HEK293 (cell line): ENCODE results near the gene KIF21B.

Experiments
- CTCF ChIA-PET: fragments of 350-600 bp; formaldehyde crosslinking; extraction: SDS; loops from one replicate; lab custom pipeline; 2021; ENCODE audit warnings: antibody characterized with exemption; lab: Yijun Ruan, JAX
- POLR2A ChIA-PET: fragments of 300-600 bp; formaldehyde crosslinking; extraction: SDS; loops from one replicate; lab custom pipeline; 2020; ENCODE audit warnings: antibody characterized with exemption, inconsistent platforms; lab: Yijun Ruan, JAX
- H3K27ac ChIP-seq: fragments of 200-500 bp; sonication (Bioruptor generic); 2 replicates; pipeline ENCODE4 v1.5.1; 2014; ENCODE audit warnings: low read depth, low read length, control low read depth, inconsistent platforms; ENCODE audit errors: extremely low read depth
- H3K36me3 ChIP-seq, 2 experiments: fragments of 200-500 bp in 1 of 2; sonication (Bioruptor generic) in 1 of 2; 1 replicate in 1 of 2; 2 replicates in 1 of 2; pipeline ENCODE4 v1.5.1; 2014 to 2017; ENCODE audit warnings: inconsistent platforms in 2 of 2, low read length in 2 of 2; ENCODE audit not compliant: control insufficient read depth in 2 of 2, insufficient read depth in 1 of 2
- H3K4me1 ChIP-seq: fragments of 200-500 bp; sonication (Bioruptor generic); 2 replicates; pipeline ENCODE4 v1.5.1; 2014; ENCODE audit warnings: mild to moderate bottlenecking, low read length, inconsistent platforms; ENCODE audit not compliant: control insufficient read depth, insufficient read depth
- H3K4me3 ChIP-seq: 2 replicates; pipeline ENCODE4 v1.5.1; 2011; ENCODE audit warnings: low read depth, mild to moderate bottlenecking, control low read depth, low read length, moderate library complexity
- H3K9me3 ChIP-seq: fragments of 200-500 bp; sonication (Bioruptor generic); 2 replicates; pipeline ENCODE4 v1.5.1; 2014; ENCODE audit warnings: low read depth, low read length, inconsistent platforms; ENCODE audit not compliant: control insufficient read depth, insufficient read depth
- EGR2 ChIP-seq: fragments of 450-650 bp; formaldehyde crosslinking; IDR thresholded peaks from 2 replicates; pipeline ENCODE4 v1.5.1; 2016; ENCODE audit warnings: low read depth, missing biosample characterization, missing genetic modification characterization
- MEIS1 ChIP-seq: sonication (generic); formaldehyde crosslinking; IDR thresholded peaks from 2 replicates; pipeline ENCODE4 v1.8.1; 2022; ENCODE audit warnings: missing genetic modification reagents, mild to moderate bottlenecking, borderline replicate concordance
- PATZ1 ChIP-seq: fragments of 450-650 bp; formaldehyde crosslinking; IDR thresholded peaks from 2 replicates; pipeline ENCODE4 v1.5.1; 2016; ENCODE audit warnings: missing biosample characterization, missing genetic modification characterization
- ZBTB48 ChIP-seq: fragments of 450-650 bp; formaldehyde crosslinking; IDR thresholded peaks from 2 replicates; pipeline ENCODE4 v1.5.1; 2016; ENCODE audit warnings: missing biosample characterization, missing genetic modification characterization
- ZFHX2 ChIP-seq: fragments of 450-650 bp; formaldehyde crosslinking; conservative IDR thresholded peaks from 2 replicates; pipeline ENCODE4 v1.5.1; 2016; ENCODE audit warnings: missing biosample characterization, missing genetic modification characterization
- ZNF148 ChIP-seq: fragments of 450-650 bp; formaldehyde crosslinking; IDR thresholded peaks from 2 replicates; pipeline ENCODE4 v1.5.0; 2017; ENCODE audit warnings: missing biosample characterization, missing genetic modification characterization, borderline replicate concordance
- ZNF16 ChIP-seq: fragments of 450-650 bp; formaldehyde crosslinking; IDR thresholded peaks from 2 replicates; pipeline ENCODE4 v1.5.1; 2016; ENCODE audit warnings: low read depth, missing biosample characterization, missing genetic modification characterization
- ZNF280C ChIP-seq: fragments of 450-650 bp; formaldehyde crosslinking; IDR thresholded peaks from 2 replicates; pipeline ENCODE4 v1.5.1; 2016; ENCODE audit warnings: missing biosample characterization, missing genetic modification characterization
- ZNF335 ChIP-seq: fragments of 450-650 bp; formaldehyde crosslinking; conservative IDR thresholded peaks from 2 replicates; pipeline ENCODE4 v1.5.1; 2016; ENCODE audit warnings: missing biosample characterization, missing genetic modification characterization
- ZNF561 ChIP-seq: fragments of 450-650 bp; IDR thresholded peaks from 2 replicates; pipeline ENCODE4 v1.5.1; 2018; ENCODE audit warnings: missing biosample characterization, missing genetic modification characterization, borderline replicate concordance
- ZNF624 ChIP-seq: fragments of 450-650 bp; formaldehyde crosslinking; IDR thresholded peaks from 2 replicates; pipeline ENCODE4 v1.5.1; 2017; ENCODE audit warnings: missing biosample characterization, missing genetic modification characterization
- ZNF629 ChIP-seq: fragments of 450-650 bp; formaldehyde crosslinking; IDR thresholded peaks from 2 replicates; pipeline ENCODE4 v1.5.1; 2017; ENCODE audit warnings: missing biosample characterization, missing genetic modification characterization
- ZNF654 ChIP-seq: fragments of 450-650 bp; formaldehyde crosslinking; IDR thresholded peaks from 2 replicates; pipeline ENCODE4 v1.5.1; 2016; ENCODE audit warnings: low read depth, missing biosample characterization, missing genetic modification characterization
- ZNF660 ChIP-seq: fragments of 450-650 bp; IDR thresholded peaks from 2 replicates; pipeline ENCODE4 v1.5.1; 2018; ENCODE audit warnings: missing biosample characterization, mild to moderate bottlenecking, missing genetic modification characterization
- ZSCAN30 ChIP-seq: fragments of 450-650 bp; IDR thresholded peaks from 2 replicates; pipeline ENCODE4 v1.5.1; 2018; ENCODE audit warnings: missing biosample characterization, mild to moderate bottlenecking, missing genetic modification characterization, moderate library complexity
- TF ChIP-seq, protein P1 (sequence below): fragments of 450-650 bp; formaldehyde crosslinking; IDR thresholded peaks from 2 replicates; pipeline ENCODE4 v1.5.1; 2016; ENCODE audit warnings: missing biosample characterization, missing genetic modification characterization

Gene KIF21B

DNA sequence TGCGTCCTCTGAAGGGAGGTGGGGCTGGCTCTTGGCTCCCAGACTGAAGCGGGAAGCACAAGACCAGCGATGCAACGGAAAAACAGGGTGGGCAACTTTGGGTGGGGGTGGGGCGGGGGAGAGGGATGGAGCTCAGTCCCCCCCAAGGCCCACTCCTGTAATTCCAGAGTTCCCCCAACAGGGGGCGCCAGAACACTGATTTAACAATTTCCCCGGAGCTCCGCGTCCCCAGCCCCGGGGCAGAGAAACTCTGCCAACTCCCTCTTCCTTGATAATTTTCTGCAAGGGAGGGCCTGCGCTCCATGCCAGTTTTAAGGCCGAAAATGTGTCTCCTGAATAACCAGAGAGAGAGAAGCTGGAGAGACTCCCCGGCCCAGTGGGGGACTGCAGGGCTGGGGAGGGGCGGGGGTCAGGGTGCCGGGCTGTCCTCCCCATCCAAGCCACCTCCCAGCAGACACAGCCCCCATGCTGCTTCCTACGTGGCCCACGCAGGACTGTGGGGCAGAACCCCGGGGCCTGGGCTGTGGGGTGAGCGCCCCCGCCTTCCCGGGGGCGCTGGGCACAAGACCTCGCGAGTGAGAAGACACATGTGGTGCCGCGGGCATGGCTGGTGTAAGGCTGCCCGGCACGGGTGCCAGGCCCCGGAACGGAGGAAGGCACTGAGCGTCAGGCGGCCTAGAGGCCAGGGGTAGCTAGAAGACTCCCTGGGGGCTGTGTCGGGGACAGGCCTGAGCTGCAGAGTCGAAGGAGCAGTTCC is 51.4 kb downstream of the KIF21B start:
- no peaks in the 10 kb centered on the region for H3K4me1 ChIP-seq
- CTCF ChIA-PET = interaction anchor here (0.5 to 7.4 kb wide), 53 partner anchors 8 to 403 kb away, joined by 3 to 108 read pairs (median 5); no protein-coding TSS in a partner anchor
- no peaks in the 10 kb centered on the region for H3K36me3 ChIP-seq
- POLR2A ChIA-PET = interaction anchor here (0.6 to 1.5 kb wide), 3 partner anchors 142 to 162 kb away, joined by 3 to 7 read pairs (median 4); no protein-coding TSS in a partner anchor
- TF ChIP-seq ZNF335 (tag by site-specific recombination) (0 out of 2 replicates have a peak, but pooled peaks have one; percentile 20), ZNF16 (tag by site-specific recombination) (no peak), PATZ1 (0 out of 2 replicates have a peak, but pooled peaks have one; percentile 31), ZFHX2 (peak; percentile 67), ZNF148 (tag by site-specific recombination) (no peak), MEIS1 (CRISPR knock-in tag) (no peak), ZNF280C (tag by site-specific recombination) (no peak), ZBTB48 (tag by site-specific recombination) (no peak), ZNF561 (peak; percentile 94), ZNF629 (no peak), ZNF624 (tag by site-specific recombination) (no peak), ZNF654 (tag by site-specific recombination) (peak; percentile 68), ZSCAN30 (peak; percentile 68; the same call in 1 of the 2 replicates), EGR2 (tag by site-specific recombination) (peak; percentile 35; the same call in 1 of the 2 replicates), ZNF660 (tag by site-specific recombination) (0 out of 2 replicates have a peak, but pooled peaks have one; percentile 32)
- TF ChIP-seq, protein P1, sequence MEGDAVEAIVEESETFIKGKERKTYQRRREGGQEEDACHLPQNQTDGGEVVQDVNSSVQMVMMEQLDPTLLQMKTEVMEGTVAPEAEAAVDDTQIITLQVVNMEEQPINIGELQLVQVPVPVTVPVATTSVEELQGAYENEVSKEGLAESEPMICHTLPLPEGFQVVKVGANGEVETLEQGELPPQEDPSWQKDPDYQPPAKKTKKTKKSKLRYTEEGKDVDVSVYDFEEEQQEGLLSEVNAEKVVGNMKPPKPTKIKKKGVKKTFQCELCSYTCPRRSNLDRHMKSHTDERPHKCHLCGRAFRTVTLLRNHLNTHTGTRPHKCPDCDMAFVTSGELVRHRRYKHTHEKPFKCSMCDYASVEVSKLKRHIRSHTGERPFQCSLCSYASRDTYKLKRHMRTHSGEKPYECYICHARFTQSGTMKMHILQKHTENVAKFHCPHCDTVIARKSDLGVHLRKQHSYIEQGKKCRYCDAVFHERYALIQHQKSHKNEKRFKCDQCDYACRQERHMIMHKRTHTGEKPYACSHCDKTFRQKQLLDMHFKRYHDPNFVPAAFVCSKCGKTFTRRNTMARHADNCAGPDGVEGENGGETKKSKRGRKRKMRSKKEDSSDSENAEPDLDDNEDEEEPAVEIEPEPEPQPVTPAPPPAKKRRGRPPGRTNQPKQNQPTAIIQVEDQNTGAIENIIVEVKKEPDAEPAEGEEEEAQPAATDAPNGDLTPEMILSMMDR (tag by site-specific recombination) = 0 out of 2 replicates have a peak, but pooled peaks have one; percentile 17
- no peak overlapping the region for H3K4me3 ChIP-seq
- H3K9me3 ChIP-seq = no peaks in the 10 kb centered on the region
- no peak overlapping the region for H3K27ac ChIP-seq
